ENCODE measurements around the gene HSD17B14.
"Not testable (repeated sequence)": the region's sequence is repeated elsewhere in the genome, so short reads cannot be mapped to it uniquely, and the experiment has no call there.

HSD17B14 gene

DNA sequence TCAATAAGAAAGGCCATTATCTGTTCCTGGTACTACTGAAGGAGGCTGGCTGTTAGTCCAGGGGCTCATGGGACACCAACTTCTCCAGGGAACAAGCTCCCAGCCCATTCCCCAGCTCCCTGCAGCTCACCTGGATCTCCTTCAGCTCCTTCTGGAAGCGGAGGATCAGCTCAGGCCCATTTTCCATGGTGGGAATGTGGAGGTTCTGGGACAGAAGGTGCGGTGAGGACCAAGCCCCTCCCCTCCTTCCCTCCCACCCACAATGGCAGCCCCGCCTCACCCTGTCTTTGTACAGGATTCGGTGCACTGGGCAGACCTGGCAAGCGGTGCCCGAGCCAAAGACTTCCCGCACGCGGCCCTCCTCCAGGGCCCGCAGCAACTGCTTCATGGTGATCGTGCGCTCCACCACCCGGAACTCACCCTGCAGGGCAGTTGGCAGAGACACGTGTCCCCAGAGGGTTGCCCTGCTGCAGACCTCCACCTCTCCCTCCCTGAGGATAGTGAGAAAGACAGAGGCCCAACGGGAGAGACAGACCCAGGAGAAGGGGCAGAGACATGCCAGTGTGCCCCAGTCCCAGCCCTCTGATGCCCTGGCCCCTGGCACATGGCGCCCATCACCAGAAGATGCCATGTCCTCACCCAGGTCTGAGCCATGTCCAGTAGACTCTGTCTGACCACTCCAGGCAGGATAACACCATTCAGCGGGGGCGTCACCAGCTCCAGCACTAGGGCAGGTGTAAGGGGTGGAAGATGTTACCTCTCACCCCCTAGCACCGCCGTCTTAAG, 39.8 kb downstream of the HSD17B14 start:
- peak overlapping the region; percentile 84 to 95 for H3K27ac ChIP-seq
- no peak overlapping the region for H3K4me3 ChIP-seq
- TF ChIP-seq, protein P1, sequence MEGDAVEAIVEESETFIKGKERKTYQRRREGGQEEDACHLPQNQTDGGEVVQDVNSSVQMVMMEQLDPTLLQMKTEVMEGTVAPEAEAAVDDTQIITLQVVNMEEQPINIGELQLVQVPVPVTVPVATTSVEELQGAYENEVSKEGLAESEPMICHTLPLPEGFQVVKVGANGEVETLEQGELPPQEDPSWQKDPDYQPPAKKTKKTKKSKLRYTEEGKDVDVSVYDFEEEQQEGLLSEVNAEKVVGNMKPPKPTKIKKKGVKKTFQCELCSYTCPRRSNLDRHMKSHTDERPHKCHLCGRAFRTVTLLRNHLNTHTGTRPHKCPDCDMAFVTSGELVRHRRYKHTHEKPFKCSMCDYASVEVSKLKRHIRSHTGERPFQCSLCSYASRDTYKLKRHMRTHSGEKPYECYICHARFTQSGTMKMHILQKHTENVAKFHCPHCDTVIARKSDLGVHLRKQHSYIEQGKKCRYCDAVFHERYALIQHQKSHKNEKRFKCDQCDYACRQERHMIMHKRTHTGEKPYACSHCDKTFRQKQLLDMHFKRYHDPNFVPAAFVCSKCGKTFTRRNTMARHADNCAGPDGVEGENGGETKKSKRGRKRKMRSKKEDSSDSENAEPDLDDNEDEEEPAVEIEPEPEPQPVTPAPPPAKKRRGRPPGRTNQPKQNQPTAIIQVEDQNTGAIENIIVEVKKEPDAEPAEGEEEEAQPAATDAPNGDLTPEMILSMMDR (IDR thresholded peaks at IDR 0.05) = no peak
- no peak for DNase-seq (ENCODE audit: low spot score)

- TF ChIP-seq, protein P1 (IDR thresholded peaks at IDR 0.05) = no peak
- DNase-seq (ENCODE audit: low spot score) = no peak
- H3K4me3 ChIP-seq = no peak overlapping the region
- H3K27ac ChIP-seq = peak overlapping the region; percentile 84 to 95
These were observed 40.6 kb downstream of the HSD17B14 start for GRCh38 chr19:48795685-48796070.

DNA sequence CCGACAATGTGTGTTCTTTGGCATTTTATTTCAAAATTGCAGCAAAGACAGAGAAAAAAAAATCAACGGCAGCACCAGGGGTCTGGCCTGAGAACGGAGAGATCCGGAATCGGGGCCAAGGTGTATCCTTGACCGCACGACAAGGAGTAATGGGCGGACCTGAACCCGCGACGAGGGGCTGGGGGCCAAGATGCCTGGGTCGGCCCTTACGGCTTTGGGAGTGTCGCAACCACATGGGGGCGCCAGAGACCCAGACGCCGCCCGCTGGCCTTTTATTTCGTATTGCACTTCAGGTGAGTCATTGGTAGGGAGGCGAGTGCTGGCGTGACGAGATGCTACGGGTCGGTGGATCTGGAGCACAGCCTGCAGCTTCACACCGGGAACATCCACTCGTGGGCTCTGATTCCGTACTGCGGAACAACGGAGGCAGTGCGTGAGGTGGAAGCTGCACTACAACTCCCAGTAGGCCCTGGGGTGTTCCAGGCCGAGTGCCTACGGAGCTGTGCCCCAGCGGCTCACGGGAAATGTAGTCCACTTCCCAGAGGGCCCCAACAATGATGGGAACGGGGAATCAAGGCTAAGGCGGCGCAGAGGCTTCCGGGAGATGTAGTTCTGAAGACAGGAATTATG, 41.1 kb downstream of the HSD17B14 start:
- Histone ChIP-seq H3K4me3 (peak overlapping the region; percentile 74), H3K27ac (peak overlapping the region; percentile 84 to 95)
- TF ChIP-seq, protein P1 (IDR thresholded peaks at IDR 0.05) = peak; percentile 97
- peak; percentile 95 for DNase-seq (ENCODE audit: low spot score)

DNA sequence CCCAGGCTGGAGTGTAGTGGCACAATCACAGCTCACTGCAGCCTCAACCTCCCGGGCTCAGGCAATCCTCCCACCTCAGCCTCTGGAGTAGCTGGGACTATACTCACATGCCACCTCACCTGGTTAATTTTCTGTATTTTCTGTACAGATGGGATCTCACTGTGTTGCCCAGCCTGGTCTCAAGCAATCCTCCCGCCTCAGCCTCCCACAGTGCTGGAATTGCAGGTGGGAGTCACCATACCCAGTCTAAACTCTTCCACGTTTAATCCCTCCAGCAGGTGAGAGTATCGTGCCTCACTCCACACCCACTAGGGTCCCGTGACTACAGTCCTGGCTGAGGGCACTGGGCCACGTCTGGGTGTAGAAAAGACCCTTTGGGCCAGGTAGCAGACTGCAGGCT, 42.0 kb downstream of the HSD17B14 start:
- DNase-seq (ENCODE audit: low spot score) = no peak
- TF ChIP-seq, protein P1 (IDR thresholded peaks at IDR 0.05) = no peak
- Histone ChIP-seq H3K27ac (peak overlapping the region; percentile 84 to 95), H3K4me3 (no peak overlapping the region)

GRCh38 chr19:48793271-48793670, 43.0 kb downstream of the HSD17B14 start:
- Histone ChIP-seq H3K27ac (no peak overlapping the region), H3K4me3 (no peak overlapping the region)
- TF ChIP-seq, protein P1 (IDR thresholded peaks at IDR 0.05) = no peak
- DNase-seq (ENCODE audit: low spot score) = no peak

DNA sequence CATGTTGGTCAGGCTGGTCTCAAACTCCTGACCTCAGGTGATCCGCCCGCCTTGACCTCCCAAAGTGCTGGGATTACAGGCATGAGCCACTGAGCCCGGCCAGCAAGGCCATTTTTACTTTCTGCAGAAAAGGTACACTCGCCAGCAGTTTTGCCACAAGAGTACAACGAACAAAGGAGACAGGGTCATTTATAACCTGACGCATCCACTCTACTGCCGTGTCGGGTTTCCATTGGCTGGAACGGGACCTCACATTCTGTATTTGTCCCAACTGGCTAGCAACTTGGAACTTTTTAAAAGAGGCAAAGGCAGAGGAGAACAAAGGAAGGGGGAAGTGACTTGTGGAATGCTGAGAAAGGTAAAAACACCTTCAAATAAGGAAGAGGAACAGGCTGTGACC, 49.0 kb downstream of the HSD17B14 start:
- not testable (repeated sequence) for H3K27ac ChIP-seq; H3K4me3 ChIP-seq; DNase-seq (ENCODE audit: low spot score)

GRCh38 chr19:48786422-48786821, 49.9 kb downstream of the HSD17B14 start:
- H3K27ac ChIP-seq; DNase-seq (ENCODE audit: low spot score): not testable (repeated sequence)

GRCh38 chr19:48784527-48784926, 51.8 kb downstream of the HSD17B14 start:
- TF ChIP-seq, protein P1 (IDR thresholded peaks at IDR 0.05) = no peak
- H3K27ac ChIP-seq = no peak overlapping the region

More at GRCh38 chr19:48786422-48786821, 49.9 kb downstream of the HSD17B14 start:
- H3K4me3 ChIP-seq = not testable (repeated sequence)

More at GRCh38 chr19:48784527-48784926, 51.8 kb downstream of the HSD17B14 start:
- H3K4me3 ChIP-seq = no peak overlapping the region
- no peak for DNase-seq (ENCODE audit: low spot score)
